Pons (tissue), 1 donor: ENCODE results near the gene SIPA1L3.
"Not testable (repeated sequence)": the region's sequence is repeated elsewhere in the genome, so short reads cannot be mapped to it uniquely, and the experiment has no call there.

Experiments
- DNase-seq: peaks from one replicate; pipeline ENCODE4 v3.0.0-alpha.2; 2016; ENCODE audit warnings: low spot score

Gene SIPA1L3

GRCh38 chr19:37907735-37908455, 887 bp downstream of the SIPA1L3 start:
- no peak for DNase-seq

GRCh38 chr19:37909661-37910199, 2.7 kb downstream of the SIPA1L3 start:
- no peak for DNase-seq

GRCh38 chr19:37914908-37915307, 7.9 kb downstream of the SIPA1L3 start:
- no peak for DNase-seq

GRCh38 chr19:37920591-37921450, 13.8 kb downstream of the SIPA1L3 start:
- DNase-seq = no peak

- DNase-seq = not testable (repeated sequence)
Measured at GRCh38 chr19:37924573-37924972, 17.6 kb downstream of the SIPA1L3 start.

- no peak for DNase-seq
Measured at GRCh38 chr19:37925212-37925611, 18.2 kb downstream of the SIPA1L3 start.

- DNase-seq = no peak
Measured at GRCh38 chr19:37926255-37926654, 19.2 kb downstream of the SIPA1L3 start.

- no peak for DNase-seq
Measured at GRCh38 chr19:37926711-37927110, 19.7 kb downstream of the SIPA1L3 start.

GRCh38 chr19:37928527-37929286, 21.7 kb downstream of the SIPA1L3 start:
- no peak for DNase-seq

- DNase-seq = no peak
Measured at GRCh38 chr19:37929355-37929923, 22.4 kb downstream of the SIPA1L3 start.

- no peak for DNase-seq
Measured at GRCh38 chr19:37930416-37930815, 23.4 kb downstream of the SIPA1L3 start.

GRCh38 chr19:37931881-37932655, 25.1 kb downstream of the SIPA1L3 start:
- DNase-seq = peak; percentile 35

- DNase-seq = no peak
Measured at GRCh38 chr19:37932985-37933936, 26.3 kb downstream of the SIPA1L3 start.

GRCh38 chr19:37933937-37934358, 26.9 kb downstream of the SIPA1L3 start:
- no peak for DNase-seq

GRCh38 chr19:37935341-37935740, 28.3 kb downstream of the SIPA1L3 start:
- DNase-seq = no peak

- no peak for DNase-seq
Measured at GRCh38 chr19:37936166-37936565, 29.2 kb downstream of the SIPA1L3 start.

GRCh38 chr19:37936886-37937285, 29.9 kb downstream of the SIPA1L3 start:
- DNase-seq = no peak

GRCh38 chr19:37938353-37938752, 31.3 kb downstream of the SIPA1L3 start:
- no peak for DNase-seq

GRCh38 chr19:37941782-37942515, 34.9 kb downstream of the SIPA1L3 start:
- no peak for DNase-seq
